PC-9 (cell line): ENCODE data around the gene TNXB. TPM values are rescaled to one million over a fixed set of nuclear protein-coding genes. Genes with fewer than 3 reads are reported as not detected.

Experiments
- BruUV-seq: library from RNA; stranded (reverse); fragments of 400-500 nt; replicated peaks from 2 replicates; lab custom pipeline; 2021; lab: Mats Ljungman, UMichigan
- CTCF ChIA-PET: fragments of 300-600 bp; sonication (Branson Sonifier 250); formaldehyde crosslinking; loops from one replicate; lab custom pipeline; 2022; ENCODE audit warnings: antibody characterized with exemption; lab: Charles Lee
- POLR2A ChIA-PET: fragments of 300-600 bp; sonication (Branson Sonifier 250); formaldehyde crosslinking; loops from one replicate; lab custom pipeline; 2022; ENCODE audit warnings: antibody characterized with exemption; ENCODE audit not compliant: unreplicated experiment; lab: Charles Lee
- DNase-seq, 2 experiments: peaks; one replicate each; pipeline versions ENCODE4 v3.0.0 to v3.0.0-alpha.2; 2015 to 2022; ENCODE audit warnings: mixed read lengths in 1 of 2
- H2AFZ ChIP-seq: fragments of 200-600 bp; sonication (generic); 2 replicates; pipeline ENCODE4 v1.8.1; 2017; ENCODE audit warnings: antibody characterized with exemption
- H3F3A ChIP-seq: fragments of 200-600 bp; sonication (generic); 2 replicates; pipeline ENCODE4 v1.8.1; 2017; ENCODE audit warnings: antibody characterized with exemption, mild to moderate bottlenecking, low read depth; ENCODE audit not compliant: insufficient read depth
- H3K27ac ChIP-seq: fragments of 200-600 bp; sonication (generic); 2 replicates; pipeline ENCODE4 v1.6.1; 2016; ENCODE audit warnings: mixed run types
- H3K27me3 ChIP-seq: fragments of 200-600 bp; sonication (generic); 2 replicates; pipeline ENCODE4 v1.6.1; 2016; ENCODE audit warnings: low read depth, mixed run types; ENCODE audit not compliant: insufficient read depth
- H3K36me3 ChIP-seq: fragments of 200-600 bp; sonication (generic); 2 replicates; pipeline ENCODE4 v1.6.1; 2016; ENCODE audit warnings: low read depth, mixed run types
- H3K4me1 ChIP-seq: fragments of 200-600 bp; sonication (generic); replicated peaks from 2 replicates; pipeline ENCODE4 v1.6.1; 2016; ENCODE audit warnings: mixed run types; ENCODE audit not compliant: insufficient read depth
- H3K4me2 ChIP-seq: fragments of 200-600 bp; sonication (generic); 2 replicates; pipeline ENCODE4 v1.6.1; 2017; ENCODE audit warnings: mixed run types
- H3K4me3 ChIP-seq: fragments of 200-600 bp; sonication (generic); 2 replicates; pipeline ENCODE4 v1.6.1; 2016; ENCODE audit warnings: mixed run types
- H3K79me2 ChIP-seq: fragments of 200-600 bp; sonication (generic); 2 replicates; pipeline ENCODE4 v1.6.1; 2017; ENCODE audit warnings: low read depth, mixed run types
- H3K9me2 ChIP-seq: fragments of 200-600 bp; sonication (generic); 2 replicates; pipeline ENCODE4 v1.8.1; 2017; ENCODE audit warnings: mild to moderate bottlenecking; ENCODE audit not compliant: insufficient read depth
- H3K9me3 ChIP-seq: fragments of 200-600 bp; sonication (generic); 2 replicates; pipeline ENCODE4 v1.8.1; 2016; ENCODE audit warnings: low read depth; ENCODE audit not compliant: insufficient read depth
- H4K20me1 ChIP-seq: fragments of 200-600 bp; sonication (generic); 2 replicates; pipeline ENCODE4 v1.8.1; 2017; ENCODE audit not compliant: insufficient read depth
- CTCF ChIP-seq: fragments of 200-600 bp; sonication (generic); conservative IDR thresholded peaks from 2 replicates; pipeline ENCODE4 v1.6.1; 2017; ENCODE audit warnings: mixed run types, antibody characterized with exemption, mild to moderate bottlenecking, moderate library complexity
- EZH2 ChIP-seq: fragments of 200-600 bp; sonication (generic); IDR thresholded peaks from 2 replicates; pipeline ENCODE4 v1.8.0; 2017; ENCODE audit warnings: antibody characterized with exemption, low read depth
- intact Hi-C: fragments of 100-400 bp; cut with micrococcal nuclease; formaldehyde crosslinking; loops from one replicate; pipeline ENCODE4 v1.10.0; 2022; ENCODE audit not compliant: unreplicated experiment
- total RNA-seq: library from RNA; stranded (reverse); gene quantifications from 2 replicates; pipeline ENCODE4 v1.2.3, GENCODE V29; 2021

The TNXB gene
- total RNA-seq, 1 experiment from 2014 or later = 15.1 TPM

DNA sequence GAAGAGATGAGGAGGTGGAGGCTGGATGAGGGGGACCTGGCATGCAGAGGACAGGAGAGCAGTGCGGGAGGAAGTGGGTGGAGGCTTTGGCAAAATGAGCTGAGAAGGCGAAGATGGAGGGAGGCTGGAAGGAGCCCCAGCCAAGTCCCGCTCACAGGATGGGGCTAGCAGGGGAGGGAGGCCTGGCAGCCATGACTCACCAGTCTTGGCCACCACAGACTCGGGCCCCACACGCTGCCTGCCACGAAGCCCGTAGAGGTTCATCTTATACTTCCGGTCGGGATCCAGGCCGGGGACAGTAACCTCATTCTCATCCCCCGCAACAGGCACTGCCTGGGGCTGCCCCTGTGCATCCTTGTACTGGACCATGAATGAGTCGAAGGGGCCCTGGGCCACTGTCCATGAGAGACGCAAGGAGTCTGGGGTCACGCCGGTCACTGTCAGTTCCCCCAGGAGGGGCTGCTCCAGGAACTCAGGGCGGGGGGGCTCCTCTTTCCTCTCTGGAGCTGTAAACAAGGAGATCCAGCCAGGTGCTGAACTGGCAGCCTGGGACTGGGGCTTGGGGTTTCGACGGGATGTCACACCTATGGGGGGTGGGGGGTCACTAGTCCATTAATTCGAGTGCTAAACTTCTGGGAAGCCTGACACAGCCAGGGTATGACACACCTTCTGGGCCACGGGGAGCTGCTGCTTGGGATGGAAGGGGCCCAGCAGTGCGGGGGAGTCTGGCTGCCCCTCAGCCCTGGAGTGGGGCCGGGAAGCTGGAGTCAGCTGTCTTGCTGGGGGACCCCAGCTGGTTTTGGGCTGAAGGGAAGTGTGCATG lies 27.8 kb downstream of the TNXB start:
- Histone ChIP-seq H2AFZ (no peak overlapping the region), H3K9me2 (no peaks in the 10 kb centered on the region), H3K4me2 (peak overlapping the region; percentile 71; the same call in 1 of the 2 replicates), H3K79me2 (no peaks in the 10 kb centered on the region), H3K4me3 (no peak overlapping the region), H3K9me3 (no peaks in the 10 kb centered on the region), H3K27me3 (no peaks in the 10 kb centered on the region), H3K4me1 (peaks cover 91% of the 10 kb centered on the region), H3K36me3 (no peaks in the 10 kb centered on the region), H3F3A (peaks cover 44% of the 10 kb centered on the region), H4K20me1 (no peaks in the 10 kb centered on the region), H3K27ac (no peak overlapping the region)
- BruUV-seq = no TSS peak
- ChIA-PET POLR2A (no interaction called here), CTCF (interaction anchor here (0.6 kb wide), 1 partner anchor 729 kb away, joined by 3 read pairs; no protein-coding TSS in a partner anchor)
- intact Hi-C loops = no loop called here
- no peak for TF ChIP-seq EZH2
- no peak for TF ChIP-seq CTCF
- peak in 1 of 2 experiments; percentile 66 for DNase-seq

GRCh38 chr6:32079566-32080290 lies 29.4 kb downstream of the TNXB start:
- H3K27ac ChIP-seq = peak overlapping the region; percentile 38; the same call in 1 of the 2 replicates
- H3K9me2 ChIP-seq = no peaks in the 10 kb centered on the region
- H3K4me1 ChIP-seq = peaks cover 87% of the 10 kb centered on the region
- peak overlapping the region; percentile 62 for H3K4me2 ChIP-seq
- BruUV-seq = TSS peak; percentile 18
- no peaks in the 10 kb centered on the region for H4K20me1 ChIP-seq
- peaks cover 54% of the 10 kb centered on the region for H3F3A ChIP-seq
- DNase-seq = peak; percentile 48 to 63
- ChIA-PET POLR2A (interaction anchor here (0.5 kb wide), 1 partner anchor 48 kb away, joined by 8 read pairs; the partner anchor contains the start of gene ATF6B), CTCF (interaction anchor here (0.6 to 0.8 kb wide), 2 partner anchors 35 to 39 kb away, joined by 3 read pairs; no protein-coding TSS in a partner anchor)
- no peak overlapping the region for H2AFZ ChIP-seq
- no peaks in the 10 kb centered on the region for H3K9me3 ChIP-seq
- TF ChIP-seq EZH2 (no peak), CTCF (no peak)
- no peaks in the 10 kb centered on the region for H3K36me3 ChIP-seq
- H3K79me2 ChIP-seq = no peaks in the 10 kb centered on the region
- H3K4me3 ChIP-seq = no peak overlapping the region
- no peaks in the 10 kb centered on the region for H3K27me3 ChIP-seq
- intact Hi-C loops = loop anchor here (2.0 kb wide), 1 partner anchor 33 kb away; no protein-coding TSS in a partner anchor

DNA sequence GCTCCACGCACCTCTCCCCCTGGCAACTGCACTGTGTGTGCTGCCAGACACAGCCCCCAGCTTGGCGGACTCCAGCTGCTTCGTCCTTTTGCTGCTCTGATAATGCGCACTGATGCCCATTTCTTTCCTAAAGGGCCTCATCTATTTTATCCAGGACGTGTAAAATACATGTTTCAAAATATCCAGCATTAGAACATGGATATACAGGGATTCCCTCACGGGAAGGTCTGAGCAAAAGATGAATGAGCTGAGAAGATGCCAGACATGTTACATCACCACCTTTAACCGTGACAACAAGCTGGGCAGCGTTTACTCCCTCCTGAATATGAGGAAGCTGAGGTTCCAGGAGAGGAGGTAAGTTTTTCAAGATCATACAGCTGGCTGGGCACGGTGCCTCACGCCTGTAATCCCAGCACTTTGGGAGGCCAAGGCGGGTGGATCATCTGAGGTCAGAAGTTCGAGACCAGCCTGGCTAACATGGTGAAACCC lies 32.8 kb downstream of the TNXB start:
- TF ChIP-seq CTCF (no peak), EZH2 (no peak)
- H4K20me1 ChIP-seq = no peaks in the 10 kb centered on the region
- H3K27ac ChIP-seq = peak overlapping the region; percentile 52
- peak; percentile 66 to 82 for DNase-seq
- ChIA-PET POLR2A (interaction anchor here (0.5 to 0.8 kb wide), 6 partner anchors 30 to 891 kb away, joined by 3 to 8 read pairs (median 4); partner anchors contain the start of genes HSPA1A, HSPA1L and MSH5), CTCF (interaction anchor here (0.6 to 0.8 kb wide), 2 partner anchors 12 to 28 kb away, joined by 4 read pairs; no protein-coding TSS in a partner anchor)
- no TSS peak for BruUV-seq
- H3K4me3 ChIP-seq = no peak overlapping the region
- H3K4me2 ChIP-seq = 0 out of 2 replicates have a peak overlapping the region, but pooled peaks have one; percentile 12
- intact Hi-C loops = no loop called here
- peaks cover 53% of the 10 kb centered on the region for H3K4me1 ChIP-seq
- no peaks in the 10 kb centered on the region for H3K27me3 ChIP-seq
- no peaks in the 10 kb centered on the region for H3K36me3 ChIP-seq
- no peaks in the 10 kb centered on the region for H3K9me3 ChIP-seq
- no peak overlapping the region for H2AFZ ChIP-seq
- peaks cover 27% of the 10 kb centered on the region for H3F3A ChIP-seq
- H3K9me2 ChIP-seq = no peaks in the 10 kb centered on the region
- no peaks in the 10 kb centered on the region for H3K79me2 ChIP-seq
